ENCODE measurements around the gene ARHGAP45. TPM values are rescaled to one million over a fixed set of nuclear protein-coding genes. Genes with fewer than 3 reads are reported as not detected.

Gene ARHGAP45
- total RNA-seq, 1 donor from 2014 or later, result 26.2 TPM

DNA sequence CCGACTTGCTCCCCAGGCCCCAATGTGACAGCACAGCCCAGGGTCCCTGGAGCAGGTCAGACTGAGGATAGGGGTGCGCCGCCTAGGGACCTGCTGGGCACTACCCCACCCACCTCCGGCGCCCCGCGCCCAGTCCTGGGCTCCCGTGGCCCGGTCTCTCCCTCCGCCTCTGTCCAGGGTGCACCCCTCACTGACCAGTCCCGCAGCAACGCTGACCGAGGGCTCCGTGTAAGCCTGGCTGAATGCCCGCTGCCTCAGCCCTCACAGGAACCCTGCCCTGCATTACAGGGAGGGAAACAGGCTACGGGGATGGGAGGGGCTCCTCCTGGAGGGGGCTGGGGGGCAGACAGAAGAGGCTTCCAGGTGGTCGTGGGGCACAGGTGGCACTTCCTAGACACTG is 68.5 kb downstream of the ARHGAP45 start:
- no peak for ATAC-seq
- intact Hi-C loops (cut with DNase I), result no loop called here
- no peak for DNase-seq (ENCODE audit: low spot score)

DNA sequence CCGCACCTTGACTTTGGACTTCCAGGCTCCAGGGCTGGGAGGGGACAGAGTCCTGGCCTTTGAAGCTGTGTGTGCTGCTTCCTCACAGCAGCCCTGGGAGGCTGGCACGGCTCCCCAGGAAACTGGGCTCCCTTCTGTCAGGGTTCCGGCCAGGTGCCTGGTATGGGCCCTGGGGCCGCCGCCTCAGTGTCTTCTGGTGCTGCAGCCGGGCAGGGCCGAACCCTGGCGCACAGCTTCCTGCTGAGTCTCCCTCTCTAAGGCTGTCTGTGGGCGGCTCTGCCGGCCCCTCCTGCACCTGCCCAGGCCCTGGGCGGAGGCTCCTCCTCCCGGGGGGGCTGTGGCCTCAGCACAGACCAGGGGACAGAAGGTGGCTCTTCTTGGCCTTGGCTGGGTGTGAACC is 69.2 kb downstream of the ARHGAP45 start:
- ATAC-seq (no peak), DNase-seq (ENCODE audit: low spot score) (no peak)
- intact Hi-C loops (cut with DNase I), result no loop called here

Other genes with a start within 250 kb of the ARHGAP45 start
- gene PLPPR3, start 245.2 kb upstream of the ARHGAP45 start, total RNA-seq, result not detected
- gene AZU1, start 239.3 kb upstream of the ARHGAP45 start, total RNA-seq, result 1.9 TPM
- 0.71 TPM for gene PRTN3, start 226.2 kb upstream of the ARHGAP45 start, total RNA-seq
- 2.1 TPM for gene ELANE, start 214.9 kb upstream of the ARHGAP45 start, total RNA-seq
- gene CFD, start 207.5 kb upstream of the ARHGAP45 start, total RNA-seq, result 405 TPM
- gene MED16, start 174.0 kb upstream of the ARHGAP45 start, total RNA-seq, result 55.7 TPM
- not detected for gene RNU6-9, start 173.7 kb upstream of the ARHGAP45 start, total RNA-seq
- 48.9 TPM for gene R3HDM4, start 153.9 kb upstream of the ARHGAP45 start, total RNA-seq
- not detected for gene KISS1R, start 149.8 kb upstream of the ARHGAP45 start, total RNA-seq
- gene ARID3A, start 141.1 kb upstream of the ARHGAP45 start, total RNA-seq, result 13.6 TPM
- 20.3 TPM for gene WDR18, start 82.8 kb upstream of the ARHGAP45 start, total RNA-seq
- gene GRIN3B, start 66.7 kb upstream of the ARHGAP45 start, total RNA-seq, result not detected
- 146 TPM for gene TMEM259, start 46.0 kb upstream of the ARHGAP45 start, total RNA-seq
- not detected for gene RNU6-2, start 45.6 kb upstream of the ARHGAP45 start, total RNA-seq
- 120 TPM for gene CNN2, start 40.6 kb upstream of the ARHGAP45 start, total RNA-seq
- 17.3 TPM for gene ABCA7, start 27.1 kb upstream of the ARHGAP45 start, total RNA-seq
- 99.8 TPM for gene POLR2E, start 28.2 kb downstream of the ARHGAP45 start, total RNA-seq
- gene GPX4, start 36.8 kb downstream of the ARHGAP45 start, total RNA-seq, result 239 TPM
- 131 TPM for gene SBNO2, start 107.1 kb downstream of the ARHGAP45 start, total RNA-seq
- 57.2 TPM for gene STK11, start 138.6 kb downstream of the ARHGAP45 start, total RNA-seq
- 2.9 TPM for gene CBARP, start 170.8 kb downstream of the ARHGAP45 start, total RNA-seq
- 90.9 TPM for gene ATP5F1D, start 174.6 kb downstream of the ARHGAP45 start, total RNA-seq
- gene MIDN, start 181.4 kb downstream of the ARHGAP45 start, total RNA-seq, result 117 TPM
- 550 TPM for gene CIRBP, start 202.2 kb downstream of the ARHGAP45 start, total RNA-seq
- 21.4 TPM for gene FAM174C, start 208.4 kb downstream of the ARHGAP45 start, total RNA-seq
- not detected for gene EFNA2, start 218.7 kb downstream of the ARHGAP45 start, total RNA-seq

Data from sciatic nerve (tissue), 2 donors.